Globus pallidus (tissue), 1 donor: Measurements from ENCODE around the gene JAKMIP1.

Experiments used
- DNase-seq: peaks from one replicate; pipeline ENCODE4 v3.0.0-alpha.2; 2015; ENCODE audit warnings: low spot score

JAKMIP1 gene

DNA sequence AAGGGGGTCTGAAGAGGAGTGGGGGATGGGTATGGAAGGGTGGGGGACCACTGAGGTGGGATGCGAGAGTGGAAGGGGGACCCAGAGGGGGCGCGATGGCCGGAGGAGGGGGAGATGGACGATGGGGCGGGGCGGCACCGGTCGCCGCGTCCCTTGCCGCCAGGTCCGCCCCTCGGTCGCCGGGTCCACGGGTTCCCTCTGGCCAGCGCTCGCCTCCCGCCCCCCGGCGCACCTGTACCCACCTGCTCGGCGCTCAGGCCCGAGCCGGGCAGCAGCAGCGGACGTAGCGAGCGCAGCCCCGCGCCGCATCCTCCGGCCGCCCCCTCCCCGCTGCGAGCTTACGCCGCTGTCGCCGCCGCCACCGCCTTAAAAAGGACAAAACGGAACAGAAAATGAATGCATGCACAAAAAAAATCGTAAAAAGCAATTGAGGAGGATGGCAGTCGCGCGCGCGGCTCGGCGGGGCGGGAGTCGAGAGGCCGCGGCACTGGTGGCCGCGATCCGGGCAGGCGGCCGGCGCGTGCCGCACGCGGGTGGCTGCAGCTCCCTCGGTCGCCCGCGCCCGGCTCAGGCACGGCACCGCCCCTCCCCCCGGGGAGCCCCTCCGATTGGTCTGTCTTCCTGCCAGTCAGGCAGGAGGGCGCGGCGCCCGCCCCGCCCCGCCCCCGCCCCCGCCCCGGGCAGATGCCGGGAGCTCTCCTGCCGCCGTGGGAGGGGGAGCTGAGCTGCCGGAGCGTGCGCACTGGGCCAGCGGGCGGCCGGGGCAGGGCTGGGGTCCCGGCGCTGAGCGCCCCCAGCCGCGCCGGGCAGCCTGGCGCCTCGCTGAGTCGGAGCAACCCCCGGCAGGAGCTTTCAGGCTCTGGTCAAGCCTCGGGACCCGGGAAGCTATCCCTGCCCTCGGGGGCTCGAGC is at the start of gene JAKMIP1:
TSS of gene JAKMIP1 (minus strand) at position 539 of the 911 bp plus-strand sequence. CDS start 87,699 bp downstream, outside the sequence.
- peak; percentile 72 for DNase-seq

GRCh38 chr4:6248394-6248793 is 48.0 kb upstream of the JAKMIP1 start:
- no peak for DNase-seq

DNA sequence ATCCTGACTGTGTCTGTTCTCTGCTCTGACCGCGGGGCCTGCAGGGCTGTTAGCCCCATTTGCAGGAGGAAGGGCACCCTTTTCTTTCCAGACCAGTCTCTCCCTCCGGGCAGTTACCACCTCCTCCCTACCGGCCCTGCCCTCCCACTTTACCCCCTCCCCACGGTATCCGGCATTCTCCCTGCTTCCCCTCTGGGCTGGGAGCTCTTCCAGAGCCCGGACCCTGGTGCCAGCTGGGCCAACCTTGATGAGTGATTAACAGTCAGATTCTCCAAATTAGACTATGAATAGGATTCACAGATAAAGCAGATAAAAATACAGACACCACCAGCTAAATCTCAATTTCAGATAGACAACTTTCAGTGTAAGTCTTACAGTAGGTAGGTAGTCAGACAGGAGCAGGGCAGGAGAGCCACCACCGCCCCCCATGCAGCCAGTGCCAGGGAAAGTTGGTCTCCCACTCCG is 45.9 kb upstream of the JAKMIP1 start:
- no peak for DNase-seq

DNA sequence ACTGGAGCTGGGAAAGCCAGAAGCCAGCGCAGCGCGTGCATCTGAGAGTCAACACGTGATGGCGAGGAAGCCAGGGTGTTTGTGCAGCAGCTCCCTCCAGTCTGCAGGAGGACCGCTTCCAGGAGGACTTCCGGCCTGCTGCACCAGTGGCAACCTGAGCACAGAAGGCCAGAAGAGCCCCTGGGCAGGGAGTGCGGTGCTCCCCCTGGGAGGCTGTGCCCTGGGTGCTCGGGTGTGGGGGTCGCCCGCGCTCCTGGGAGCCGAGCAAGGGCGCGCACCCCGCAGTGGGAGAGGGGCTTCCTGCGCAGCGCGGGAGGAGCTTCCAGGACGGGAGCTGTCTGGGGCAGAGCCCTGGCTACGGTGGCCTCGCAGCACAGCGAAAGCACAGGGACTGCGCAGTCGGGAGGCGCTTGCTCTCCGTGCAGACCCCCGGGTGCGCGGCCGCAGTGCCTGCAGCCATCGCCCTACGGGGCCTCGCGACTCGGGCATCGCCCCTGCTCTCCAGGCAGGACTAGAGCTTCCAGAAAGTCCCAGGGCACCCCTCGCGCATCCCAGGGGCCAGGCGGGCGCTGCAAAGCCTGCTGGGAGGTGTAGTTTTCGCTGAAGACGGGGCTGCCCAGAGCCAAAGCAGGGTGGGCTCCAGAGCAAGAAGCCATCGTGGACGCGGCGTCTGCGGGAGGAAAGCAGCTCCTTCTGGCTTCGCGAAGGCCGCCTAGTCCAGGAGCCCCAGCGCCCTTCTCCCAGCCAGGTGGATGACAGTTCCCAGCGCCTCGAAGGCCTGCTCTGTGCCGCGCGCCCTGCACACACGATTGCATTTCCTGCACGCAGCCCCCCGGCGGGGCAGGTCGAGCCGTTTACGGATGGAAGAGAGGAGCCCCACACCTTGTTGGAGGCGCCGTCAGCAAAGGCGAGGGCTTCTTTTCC is 45.2 kb upstream of the JAKMIP1 start:
- peak; percentile 60 for DNase-seq

GRCh38 chr4:6242271-6243029 is 42.1 kb upstream of the JAKMIP1 start:
- DNase-seq = no peak

- no peak for DNase-seq
These were observed 40.9 kb upstream of the JAKMIP1 start for GRCh38 chr4:6241062-6241845.

DNA sequence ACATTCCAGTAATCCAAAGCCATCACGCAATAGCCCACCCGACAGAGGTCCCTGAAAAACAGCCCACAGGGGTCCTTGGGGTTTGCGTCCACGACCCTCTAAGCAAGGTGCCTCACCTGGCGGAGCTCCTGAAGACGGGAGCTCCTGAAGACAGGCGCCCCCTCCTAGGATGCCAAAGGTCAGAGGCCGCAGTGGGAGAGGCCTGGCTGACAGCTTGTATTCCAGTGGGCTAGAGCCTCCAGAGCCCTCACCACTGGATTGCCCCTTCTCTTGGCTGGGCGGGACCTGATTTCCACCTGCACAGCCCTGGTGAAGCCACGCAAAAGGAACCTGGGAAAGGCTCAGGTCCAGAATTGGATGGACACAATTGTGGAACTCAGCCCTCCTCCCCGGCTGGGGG is 39.6 kb upstream of the JAKMIP1 start:
- DNase-seq = no peak

GRCh38 chr4:6239486-6239885 is 39.1 kb upstream of the JAKMIP1 start:
- no peak for DNase-seq

DNA sequence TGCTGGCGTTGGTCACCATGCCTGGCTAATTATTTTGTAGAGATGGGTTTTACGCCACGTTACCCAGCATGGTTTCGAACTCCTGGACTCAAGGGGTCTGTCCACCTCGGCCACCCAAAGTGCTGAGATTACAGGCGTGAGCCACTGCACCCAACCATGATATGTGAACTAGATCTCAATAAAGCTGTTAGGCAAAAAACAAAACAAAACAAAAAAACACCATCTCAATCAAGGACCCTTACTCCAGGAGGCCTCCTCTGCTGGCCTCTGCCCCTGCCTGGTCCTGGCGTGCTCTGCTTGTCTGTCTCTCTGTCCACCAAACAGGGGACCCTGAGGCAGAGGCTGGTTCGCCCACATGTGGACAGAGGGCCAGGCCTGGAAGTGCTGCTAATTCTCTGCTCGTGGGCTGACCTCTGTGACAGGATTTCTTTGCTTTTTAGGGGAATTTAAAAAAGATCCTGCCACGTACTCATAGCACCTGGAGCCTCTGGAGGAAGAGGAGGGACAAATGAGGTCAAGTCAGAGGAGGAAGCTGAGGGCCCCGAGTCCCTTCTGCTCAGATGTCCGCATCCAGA is 36.6 kb upstream of the JAKMIP1 start:
- DNase-seq = no peak

GRCh38 chr4:6235901-6236640 is 35.7 kb upstream of the JAKMIP1 start:
- no peak for DNase-seq

DNA sequence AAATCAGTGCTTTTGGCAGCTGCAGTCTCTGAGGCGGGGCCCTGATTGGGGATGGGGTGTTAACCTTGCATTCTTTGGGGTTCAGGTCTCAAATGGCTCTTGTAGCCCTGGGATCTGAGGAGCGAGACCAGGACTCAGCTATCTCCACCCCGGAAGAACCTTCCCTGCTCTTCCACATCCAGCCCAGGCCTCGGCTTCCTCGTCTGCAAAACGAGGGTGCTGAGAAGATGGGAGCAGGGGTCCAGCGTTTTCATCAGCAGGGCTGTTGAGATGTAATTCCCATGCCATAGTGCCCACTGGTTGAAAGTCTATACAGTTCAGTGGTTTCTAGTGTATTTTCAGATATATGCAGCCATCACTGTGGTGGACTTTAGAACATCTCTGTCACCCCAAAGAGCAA is 34.7 kb upstream of the JAKMIP1 start:
- no peak for DNase-seq

- no peak for DNase-seq
These were observed 33.6 kb upstream of the JAKMIP1 start for GRCh38 chr4:6233929-6234328.

DNA sequence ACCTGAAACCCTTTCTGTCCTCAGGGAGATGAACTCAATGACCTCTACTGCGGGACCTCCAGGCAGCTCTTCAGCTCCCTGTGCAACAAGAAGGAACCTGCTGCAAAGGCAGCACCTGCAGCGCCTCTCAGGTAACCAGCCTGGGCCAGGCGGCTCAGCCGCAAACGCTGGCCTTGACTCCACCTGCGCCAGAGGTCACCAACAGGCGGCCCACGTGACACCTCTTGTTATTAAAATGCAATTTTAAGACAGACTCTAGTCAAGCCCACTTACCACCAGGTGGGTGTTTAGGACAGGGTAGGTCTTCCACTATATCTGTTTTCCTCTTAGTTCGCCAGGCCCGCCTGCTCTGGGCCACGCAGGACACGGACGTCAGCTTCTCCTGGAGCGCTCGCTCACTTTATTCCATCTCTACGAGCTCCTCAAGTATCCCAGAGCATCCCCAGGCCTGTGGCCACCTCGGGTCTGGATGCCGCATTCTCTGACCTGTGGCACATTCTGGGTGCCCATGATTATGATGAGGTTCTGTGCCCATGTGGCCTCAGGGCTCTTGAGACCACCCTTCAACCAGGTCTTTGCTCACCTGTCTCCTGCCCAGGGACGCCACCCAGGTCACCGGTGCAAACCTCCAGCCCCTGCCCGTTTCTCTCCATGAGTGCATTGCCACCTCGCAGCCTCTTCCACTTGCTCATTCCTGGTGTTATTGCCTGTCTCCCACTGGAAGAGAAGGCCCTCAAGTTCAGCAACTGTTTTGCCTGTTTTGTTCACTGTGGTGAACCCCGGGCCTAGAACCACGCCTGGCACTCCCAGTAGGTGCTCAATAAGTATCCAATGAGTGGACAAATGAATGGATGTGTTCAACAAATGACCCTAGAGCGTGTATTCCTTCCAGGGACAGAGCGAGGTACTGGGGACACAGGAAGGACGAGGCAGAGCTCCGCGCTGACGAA is 32.8 kb upstream of the JAKMIP1 start:
- no peak for DNase-seq

GRCh38 chr4:6231663-6232165 is 31.4 kb upstream of the JAKMIP1 start:
- DNase-seq = no peak

GRCh38 chr4:6230827-6231662 is 30.7 kb upstream of the JAKMIP1 start:
- no peak for DNase-seq

DNA sequence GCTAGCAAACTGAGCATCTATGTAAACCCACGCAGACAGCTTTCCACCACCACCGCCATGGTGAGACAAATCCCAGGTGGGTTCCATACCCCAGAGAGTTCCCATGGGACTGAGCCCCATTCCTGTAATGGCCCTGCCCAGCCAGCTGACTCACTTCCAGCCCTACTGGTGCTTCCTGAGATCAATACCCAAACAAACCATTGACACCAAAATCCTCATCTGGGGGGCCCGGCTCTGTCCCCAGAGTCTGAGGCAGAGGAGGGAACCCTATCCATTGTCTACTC is 30.1 kb upstream of the JAKMIP1 start:
- no peak for DNase-seq

GRCh38 chr4:6229671-6230501 is 29.5 kb upstream of the JAKMIP1 start:
- DNase-seq = no peak
